ENCODE measurements around the gene TMEM239.

DNA sequence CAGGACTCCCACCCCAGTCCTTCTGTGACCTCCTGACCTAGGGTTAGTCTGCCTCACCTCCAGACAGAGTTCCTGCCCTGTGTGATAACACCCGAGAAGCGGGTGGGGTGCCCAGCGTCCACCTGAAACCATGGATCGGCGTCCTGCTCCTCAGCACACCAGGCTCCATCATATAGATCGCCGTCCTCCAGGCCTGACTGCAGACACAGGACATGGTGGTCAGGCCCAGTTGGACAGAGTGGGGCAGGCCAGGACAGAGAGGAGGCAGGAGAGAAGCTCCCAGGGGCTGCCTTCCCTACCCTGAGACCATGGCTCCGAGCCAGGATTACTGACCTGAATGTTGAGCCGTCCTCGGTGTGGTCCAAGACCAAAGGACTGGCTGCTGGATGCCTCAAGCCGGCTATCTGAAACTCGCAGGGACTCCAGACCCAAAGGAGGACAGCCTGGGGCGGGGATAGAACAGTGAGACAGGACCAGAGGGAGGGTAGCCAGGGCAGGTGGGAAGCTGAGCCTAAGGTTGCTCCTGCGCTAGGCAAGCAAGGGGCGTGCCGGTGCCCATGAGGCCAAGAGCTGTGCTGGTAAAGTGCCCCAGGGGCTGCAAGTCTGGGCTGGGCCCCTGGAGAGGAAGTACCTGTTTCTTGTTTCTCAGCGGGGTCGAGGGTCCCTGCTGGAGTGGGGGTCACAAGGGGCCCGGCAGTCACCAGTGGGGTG, 17.9 kb upstream of the TMEM239 start:
- TF ChIP-seq POLR2AphosphoS5 (IDR thresholded peaks at IDR 0.05; ENCODE audit: low read depth, low read length) = no peak
- no peak for TF ChIP-seq POLR2A (IDR thresholded peaks at IDR 0.05; ENCODE audit: low read depth, low read length)
